Ramos (cell line): ENCODE results near the gene CFDP1.
"Not testable (repeated sequence)": the region's sequence is repeated elsewhere in the genome, so short reads cannot be mapped to it uniquely, and the experiment has no call there.

Experiments
- in situ Hi-C: fragments of 300-500 bp; cut with MboI; formaldehyde crosslinking; loops from one replicate; pipeline ENCODE4 v1.14.3; 2022; ENCODE audit warnings: low sequenced_read_pairs; ENCODE audit not compliant: unreplicated experiment

CFDP1 gene

GRCh38 chr16:75305364-75306098 is 127.8 kb downstream of the CFDP1 start:
- in situ Hi-C loops = no loop called here

- in situ Hi-C loops = no loop called here
Observed at GRCh38 chr16:75304521-75305363, 128.6 kb downstream of the CFDP1 start.

DNA sequence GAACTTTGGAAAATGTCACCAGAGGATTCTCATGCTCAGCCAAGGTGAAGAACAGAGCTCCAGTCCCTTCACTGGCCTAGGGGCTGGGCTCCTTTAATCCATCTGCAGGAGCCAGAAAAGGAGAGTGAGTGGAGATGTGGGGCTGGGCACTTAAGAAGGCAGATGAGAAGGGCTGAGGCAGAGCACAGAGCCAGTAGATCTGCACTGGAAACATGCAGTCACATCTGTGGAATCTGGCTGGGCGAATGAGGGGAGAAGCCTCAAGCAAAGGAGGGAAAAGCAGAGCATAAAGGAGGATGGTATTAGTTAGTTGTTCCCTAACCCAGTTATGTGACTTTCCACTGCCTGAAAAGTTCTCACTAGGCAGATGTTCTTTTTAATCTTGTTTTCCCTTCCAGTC is 131.5 kb downstream of the CFDP1 start:
- in situ Hi-C loops = no loop called here

GRCh38 chr16:75298267-75298666 is 135.0 kb downstream of the CFDP1 start:
- in situ Hi-C loops = no loop called here

- in situ Hi-C loops = no loop called here
Observed at GRCh38 chr16:75296606-75297005, 136.7 kb downstream of the CFDP1 start.

GRCh38 chr16:75294773-75295459 is 138.4 kb downstream of the CFDP1 start:
- in situ Hi-C loops = no loop called here

- in situ Hi-C loops = no loop called here
Observed at GRCh38 chr16:75293772-75294171, 139.5 kb downstream of the CFDP1 start.

DNA sequence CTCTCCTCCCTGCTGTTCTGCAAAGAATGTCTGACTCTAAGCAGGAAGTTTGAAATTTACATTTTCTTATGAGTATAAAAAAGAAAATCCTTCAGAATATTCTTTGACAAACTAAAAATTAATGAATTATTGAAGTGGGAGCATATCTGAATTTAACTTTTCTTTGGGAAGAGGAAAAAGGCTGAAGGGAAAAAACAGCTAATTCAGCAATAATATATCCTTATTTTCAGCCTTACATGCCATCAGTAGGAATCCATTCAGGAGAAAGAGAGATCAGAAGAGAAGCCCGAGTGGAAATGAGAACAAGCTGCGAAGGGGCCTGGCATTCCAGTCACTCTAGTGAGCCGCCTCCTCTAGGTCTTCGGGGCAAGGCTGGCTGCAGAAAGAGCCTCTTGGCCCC is 140.1 kb downstream of the CFDP1 start:
- in situ Hi-C loops = no loop called here

GRCh38 chr16:75292691-75293090 is 140.6 kb downstream of the CFDP1 start:
- in situ Hi-C loops = no loop called here

DNA sequence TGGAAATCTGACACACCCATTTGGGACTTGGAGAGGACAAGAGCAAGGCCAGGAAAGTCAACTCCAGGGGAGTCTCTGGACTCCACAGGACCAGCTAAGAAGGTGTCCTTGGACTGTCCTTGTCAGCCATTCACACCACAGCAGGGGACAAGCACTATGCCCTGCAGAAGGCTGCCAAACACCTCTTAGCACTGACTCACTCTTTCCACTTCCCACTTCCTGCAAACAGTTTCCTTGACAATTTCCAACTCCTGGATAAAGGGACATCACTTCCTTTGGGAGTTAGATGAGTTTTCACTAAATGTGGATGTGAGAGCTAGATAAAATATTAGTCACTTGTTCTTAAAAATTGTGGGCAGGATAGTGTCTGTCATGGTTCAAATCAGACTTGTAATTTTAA is 144.1 kb downstream of the CFDP1 start:
- in situ Hi-C loops = no loop called here

DNA sequence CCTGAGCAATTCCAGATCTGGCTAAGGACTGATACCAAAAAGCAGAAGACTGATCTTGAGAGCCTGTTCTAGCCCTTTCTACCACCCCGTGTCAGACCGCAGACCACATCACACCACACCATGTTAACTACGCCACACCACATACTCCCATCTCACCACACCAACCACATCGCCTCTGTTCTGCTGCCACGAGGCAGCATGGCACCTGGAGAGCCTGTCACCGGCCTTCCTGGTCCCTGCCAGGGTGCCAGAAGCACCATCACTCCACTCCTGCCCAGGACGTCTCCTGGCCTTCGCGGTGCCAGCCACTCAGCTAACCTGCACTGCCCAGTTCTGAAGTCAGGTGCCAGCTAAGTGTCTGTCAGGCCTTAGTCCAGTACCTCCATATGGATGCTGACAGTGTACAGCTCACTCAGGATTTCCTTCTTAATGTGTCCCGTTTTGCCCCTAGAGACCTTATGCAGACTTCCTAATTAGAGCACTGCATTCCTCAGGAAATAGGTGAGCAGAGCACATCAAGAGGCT is 144.6 kb downstream of the CFDP1 start:
- in situ Hi-C loops = no loop called here

- in situ Hi-C loops = no loop called here
Observed at GRCh38 chr16:75288181-75288580, 145.1 kb downstream of the CFDP1 start.

DNA sequence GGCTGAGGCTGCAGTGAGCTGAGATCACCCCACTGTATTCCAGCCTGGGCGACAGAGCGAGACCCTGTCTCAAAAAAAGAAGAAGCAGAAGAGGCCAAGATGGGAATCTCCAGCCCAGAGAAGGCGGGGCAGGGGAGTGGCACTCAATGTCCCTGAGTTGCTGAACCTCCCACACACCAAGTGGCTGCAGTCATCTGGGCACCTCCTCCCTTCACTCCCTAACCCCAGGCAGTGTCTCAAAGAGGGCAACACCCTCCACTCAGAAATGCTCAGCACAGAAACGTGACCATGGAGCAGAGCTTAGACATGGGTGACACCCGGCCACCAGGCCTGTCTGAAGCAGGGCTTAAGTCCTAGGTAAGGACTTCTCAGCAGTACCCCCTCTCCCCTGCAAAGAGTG is 145.6 kb downstream of the CFDP1 start:
- in situ Hi-C loops = no loop called here

GRCh38 chr16:75286389-75286788 is 146.9 kb downstream of the CFDP1 start:
- in situ Hi-C loops = no loop called here

GRCh38 chr16:75282466-75283281 is 150.6 kb downstream of the CFDP1 start:
- in situ Hi-C loops = no loop called here

- in situ Hi-C loops = no loop called here
Observed at GRCh38 chr16:75281826-75282225, 151.5 kb downstream of the CFDP1 start.

DNA sequence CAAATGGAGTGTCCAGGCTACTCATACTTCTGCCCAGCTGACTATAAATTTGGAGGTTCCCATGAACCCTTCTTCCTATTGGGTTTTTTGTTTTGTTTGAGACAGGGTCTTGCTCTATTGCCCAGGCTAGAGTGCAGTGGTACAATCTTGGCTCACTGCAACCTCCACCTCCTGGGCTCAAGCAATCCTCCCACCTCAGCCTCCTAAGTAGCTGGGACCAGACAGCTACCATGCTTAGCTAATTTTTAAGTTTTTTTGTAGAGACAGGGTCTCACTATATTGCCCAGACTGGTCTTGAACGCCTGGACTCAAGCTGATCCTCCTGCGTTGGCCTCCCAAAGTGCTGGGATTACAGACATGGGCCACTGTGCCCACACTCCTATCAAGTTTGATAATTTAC is 152.3 kb downstream of the CFDP1 start:
- in situ Hi-C loops = not testable (repeated sequence)

GRCh38 chr16:75280331-75280804 is 152.9 kb downstream of the CFDP1 start:
- in situ Hi-C loops = no loop called here

DNA sequence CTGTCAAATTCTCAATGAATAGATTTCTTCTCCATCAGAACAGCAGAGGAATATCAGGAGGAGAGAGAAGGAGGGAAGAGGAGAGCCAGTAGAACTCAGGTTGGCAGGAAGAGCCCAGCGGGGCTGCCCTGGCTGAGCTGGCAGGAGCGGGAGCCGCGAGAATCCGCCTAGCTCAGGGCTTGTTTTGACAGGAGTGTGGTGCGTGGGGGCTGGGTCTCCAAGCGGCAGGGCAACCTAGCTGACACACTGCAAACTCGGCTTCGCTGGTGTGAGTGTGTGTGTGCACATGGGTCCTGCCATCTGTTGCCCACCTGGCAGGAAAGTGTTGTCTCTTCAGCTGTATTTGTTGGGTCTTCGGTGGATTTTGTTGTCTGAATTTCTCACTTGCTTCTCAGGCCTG is 154.0 kb downstream of the CFDP1 start:
- in situ Hi-C loops = no loop called here
